HCT116 (cell line): ENCODE measurements around the gene TIGD4. TPM values are rescaled to one million over a fixed set of nuclear protein-coding genes. Genes with fewer than 3 reads are reported as not detected.

Experiments used
- ATAC-seq: fragments of 200-7000 bp; cut with Tn5 transposase; 2 replicates; pipeline ENCODE4 v1.9.1; 2020; ENCODE audit warnings: mild to moderate bottlenecking, moderate library complexity
- BruUV-seq: library from RNA; stranded (reverse); fragments of 400-500 nt; replicated peaks from 2 replicates; lab custom pipeline; 2021; lab: Mats Ljungman, UMichigan
- CTCF ChIA-PET: fragments of 300-600 bp; sonication (Branson Sonifier 250); formaldehyde crosslinking; loops from one replicate; lab custom pipeline; 2021; ENCODE audit warnings: antibody characterized with exemption; lab: Charles Lee
- POLR2A ChIA-PET: fragments of 300-600, 350-600 bp; sonication (Branson Sonifier 250); formaldehyde crosslinking; loops from one replicate; lab custom pipeline; 2021; ENCODE audit warnings: antibody characterized with exemption; lab: Charles Lee
- RAD21 ChIA-PET, 2 experiments: fragments of 300-600 bp; sonication (Branson Sonifier 250); formaldehyde crosslinking; loops; one replicate each; lab custom pipeline; 2023; ENCODE audit warnings: low total read pairs in 2 of 2; ENCODE audit not compliant: uncharacterized antibody in 2 of 2, unreplicated experiment in 2 of 2, low non-redundant PET in 1 of 2; lab: Charles Lee
- DNase-seq: peaks from one replicate; pipeline ENCODE4 v3.0.0-alpha.2; 2010; ENCODE audit warnings: low read depth, low spot score
- H2AFZ ChIP-seq: fragments of 200-600 bp; shearing (Covaris generic), sonication (generic); 2 replicates; pipeline ENCODE4 v1.6.1; 2017; ENCODE audit warnings: low read depth, mixed run types, mixed read lengths, antibody characterized with exemption, low read length; ENCODE audit not compliant: poor library complexity, severe bottlenecking
- H3K27ac ChIP-seq: 2 replicates; pipeline ENCODE4 v1.5.1; 2012; ENCODE audit warnings: low read depth, low read length
- H3K27me3 ChIP-seq: fragments of 200-600 bp; sonication (generic); 2 replicates; pipeline ENCODE4 v1.6.1; 2016; ENCODE audit warnings: mixed run types, low read length, mixed read lengths; ENCODE audit not compliant: insufficient read depth
- H3K36me3 ChIP-seq, 2 experiments: fragments of 200-500 bp in 1 of 2; fragments of 200-600 bp in 1 of 2; sonication (Bioruptor generic) in 1 of 2; sonication (generic) in 1 of 2; 2 replicates each; pipeline versions ENCODE4 v1.5.1 to v1.6.1; 2014 to 2016; ENCODE audit warnings: low read length in 2 of 2, inconsistent platforms in 1 of 2, mixed read lengths in 1 of 2, mixed run types in 1 of 2; ENCODE audit not compliant: insufficient read depth in 2 of 2, control insufficient read depth in 1 of 2
- H3K4me1 ChIP-seq, 2 experiments: fragments of 200-600 bp in 1 of 2; sonication (generic) in 1 of 2; 2 replicates each; pipeline versions ENCODE4 v1.5.1 to v1.6.1; 2012 to 2017; ENCODE audit warnings: low read length in 2 of 2, inconsistent platforms in 1 of 2, mild to moderate bottlenecking in 1 of 2, mixed read lengths in 1 of 2, mixed run types in 1 of 2, moderate library complexity in 1 of 2; ENCODE audit not compliant: insufficient read depth in 2 of 2, control insufficient read depth in 1 of 2
- H3K4me2 ChIP-seq: fragments of 200-600 bp; sonication (generic); 2 replicates; pipeline ENCODE4 v1.6.1; 2017; ENCODE audit warnings: mixed run types, low read length, mixed read lengths
- H3K4me3 ChIP-seq, 2 experiments: fragments of 200-600 bp in 1 of 2; sonication (generic) in 1 of 2; replicated peaks in 1 of 2; 2 replicates each; pipeline ENCODE4 v1.5.1; 2011 to 2016; ENCODE audit warnings: low read length in 2 of 2, control low read depth in 1 of 2, low read depth in 1 of 2, mild to moderate bottlenecking in 1 of 2, mixed read lengths in 1 of 2, mixed run types in 1 of 2
- H3K79me2 ChIP-seq: fragments of 200-600 bp; sonication (generic); 2 replicates; pipeline ENCODE4 v1.6.1; 2017; ENCODE audit warnings: mild to moderate bottlenecking, mixed run types, low read length, moderate library complexity, mixed read lengths; ENCODE audit not compliant: insufficient read depth
- H3K9ac ChIP-seq: fragments of 200-600 bp; sonication (generic); 2 replicates; pipeline ENCODE4 v1.6.1; 2016; ENCODE audit warnings: low read length, mixed read lengths
- H3K9me2 ChIP-seq: fragments of 200-600 bp; sonication (generic), shearing (Covaris generic); 2 replicates; pipeline ENCODE4 v1.6.1; 2017; ENCODE audit warnings: mixed run types, mild to moderate bottlenecking, moderate library complexity; ENCODE audit not compliant: insufficient read depth
- H3K9me3 ChIP-seq, 2 experiments: fragments of 200-500 bp in 1 of 2; fragments of 200-600 bp in 1 of 2; sonication (Bioruptor generic) in 1 of 2; sonication (generic) in 1 of 2; 2 replicates each; pipeline ENCODE4 v1.6.1; 2014 to 2017; ENCODE audit warnings: low read length in 2 of 2, mixed read lengths in 2 of 2, inconsistent platforms in 1 of 2, low read depth in 1 of 2, mild to moderate bottlenecking in 1 of 2, mixed run types in 1 of 2, moderate library complexity in 1 of 2; ENCODE audit not compliant: control insufficient read depth in 1 of 2, insufficient read depth in 1 of 2
- H4K20me1 ChIP-seq: fragments of 200-600 bp; sonication (generic), shearing (Covaris generic); 2 replicates; pipeline ENCODE4 v1.6.1; 2017; ENCODE audit warnings: mixed run types, mild to moderate bottlenecking, moderate library complexity; ENCODE audit not compliant: insufficient read depth
- ATF3 ChIP-seq: IDR thresholded peaks from 2 replicates; pipeline ENCODE4 v1.6.1; 2012
- CEBPB ChIP-seq: IDR thresholded peaks from 2 replicates; pipeline ENCODE4 v1.6.1; 2012; ENCODE audit warnings: low read depth
- CTCF ChIP-seq, 3 experiments: fragments of 200-600 bp in 1 of 3; sonication (generic) in 1 of 3; IDR thresholded peaks in 2 of 3; conservative IDR thresholded peaks in 1 of 3; 2 replicates each; pipeline ENCODE4 v1.5.1; 2012 to 2017; ENCODE audit warnings: low read depth in 2 of 3, low read length in 2 of 3, antibody characterized with exemption in 1 of 3, borderline replicate concordance in 1 of 3, control low read depth in 1 of 3, mild to moderate bottlenecking in 1 of 3, mixed read lengths in 1 of 3, mixed run types in 1 of 3, moderate library complexity in 1 of 3; ENCODE audit not compliant: insufficient read depth in 1 of 3
- FOSL1 ChIP-seq: IDR thresholded peaks from 2 replicates; pipeline ENCODE4 v1.6.1; 2012; ENCODE audit warnings: low read depth
- JUND ChIP-seq: IDR thresholded peaks from 2 replicates; pipeline ENCODE4 v1.6.1; 2012
- POLR2A ChIP-seq: IDR thresholded peaks from 2 replicates; pipeline ENCODE4 v1.7.0; 2011; ENCODE audit warnings: borderline replicate concordance; ENCODE audit not compliant: insufficient read depth, insufficient read length; ENCODE audit errors: extremely low read depth
- POLR2AphosphoS5 ChIP-seq: IDR thresholded peaks from 2 replicates; pipeline ENCODE4 v1.6.1; 2011; ENCODE audit warnings: mild to moderate bottlenecking, low read depth, low read length, moderate library complexity
- RAD21 ChIP-seq: IDR thresholded peaks from 2 replicates; pipeline ENCODE4 v1.6.1; 2012; ENCODE audit warnings: low read depth, mild to moderate bottlenecking
- ZNF274 ChIP-seq: fragments of 200-500 bp; sonication (Bioruptor generic); IDR thresholded peaks from 2 replicates; pipeline ENCODE4 v1.6.1; 2014; ENCODE audit warnings: mild to moderate bottlenecking, low read depth, low read length, inconsistent platforms
- intact Hi-C: fragments of 100-400 bp; cut with micrococcal nuclease; formaldehyde crosslinking; loops from 2 replicates; pipeline ENCODE4 v1.10.0; 2022
- total RNA-seq: library from RNA; stranded (reverse); gene quantifications from one replicate; pipeline ENCODE4 v1.2.1, GENCODE V29; 2021; ENCODE audit not compliant: unreplicated experiment
- TF ChIP-seq, protein P1 (sequence below): IDR thresholded peaks from 2 replicates; pipeline ENCODE4 v1.6.1; 2012; ENCODE audit warnings: low read depth

The TIGD4 gene
- total RNA-seq, 1 experiment from 2014 or later: 0.42 TPM

DNA sequence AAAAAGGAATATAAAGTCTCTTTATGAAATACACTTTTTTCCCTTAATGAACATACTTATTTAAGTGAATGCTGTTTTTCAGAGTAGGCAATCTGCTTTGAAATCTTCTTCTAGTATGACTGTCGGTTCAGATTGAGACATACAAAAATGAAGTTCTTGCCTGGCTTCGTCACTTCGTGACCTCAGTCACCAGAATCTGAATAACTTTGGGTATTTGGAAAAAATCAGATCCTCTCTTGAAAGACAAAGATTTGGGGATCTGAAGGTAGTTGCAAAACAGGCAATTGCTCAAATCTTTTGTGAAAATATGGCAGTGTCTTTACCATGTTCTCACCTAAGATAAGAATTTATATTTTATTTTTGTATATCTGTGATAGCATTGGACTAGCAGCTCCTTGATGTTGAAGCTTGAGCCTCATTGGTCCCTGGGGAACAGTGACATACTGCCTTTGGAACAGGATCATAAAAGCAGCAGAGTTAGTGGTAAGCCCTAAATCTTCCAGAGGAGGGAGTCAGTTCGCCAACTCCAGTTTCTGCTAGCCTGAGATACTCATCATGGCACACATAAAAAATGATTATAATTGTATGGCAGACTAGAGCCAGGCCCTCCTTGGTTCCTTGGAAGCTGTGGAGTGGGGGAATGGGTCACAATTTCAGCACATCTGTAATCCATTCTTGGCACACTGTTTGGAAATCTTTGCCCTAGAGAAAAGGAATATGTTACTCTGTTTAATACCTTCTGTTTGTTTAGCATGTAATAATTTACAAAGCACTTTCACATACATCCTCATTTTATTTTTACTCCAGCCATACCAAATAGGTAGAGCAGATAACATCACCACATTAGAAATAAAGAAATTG is 5.2 kb upstream of the TIGD4 start:
- Histone ChIP-seq H3K36me3 (no peaks in the 10 kb centered on the region), H3K4me1 (peaks cover 0 to 8% of the 10 kb centered on the region in 2 experiments; a peak in 2 of 4 replicates), H3K79me2 (peaks cover 94% of the 10 kb centered on the region), H4K20me1 (no peaks in the 10 kb centered on the region; the same call in 1 of the 2 replicates), H3K9me3 (no peaks in the 10 kb centered on the region), H3K27ac (no peak overlapping the region), H3K4me2 (no peak overlapping the region), H3K4me3 (no peak overlapping the region), H3K27me3 (no peaks in the 10 kb centered on the region), H3K9me2 (no peaks in the 10 kb centered on the region), H3K9ac (no peak overlapping the region), H2AFZ (no peak overlapping the region)
- DNase-seq: peak; percentile 45
- ChIA-PET CTCF (interaction anchor here (0.6 to 1.2 kb wide), 2 partner anchors 298 to 344 kb away, joined by 3 read pairs; no protein-coding TSS in a partner anchor), RAD21 (no interaction called here), POLR2A (no interaction called here)
- intact Hi-C loops: no loop called here
- peak; percentile 44 for ATAC-seq
- TF ChIP-seq RAD21: peak; percentile 29; the same call in 1 of the 2 replicates
- TF ChIP-seq CTCF (IDR thresholded peaks at IDR 0.05 in 2 of 3, conservative IDR thresholded peaks at IDR 0.05 in 1 of 3; ENCODE audit: borderline replicate concordance in 1 of 3, insufficient read depth in 1 of 3, low read depth in 2 of 3, low read length in 2 of 3): no peak
- no TSS peak for BruUV-seq

DNA sequence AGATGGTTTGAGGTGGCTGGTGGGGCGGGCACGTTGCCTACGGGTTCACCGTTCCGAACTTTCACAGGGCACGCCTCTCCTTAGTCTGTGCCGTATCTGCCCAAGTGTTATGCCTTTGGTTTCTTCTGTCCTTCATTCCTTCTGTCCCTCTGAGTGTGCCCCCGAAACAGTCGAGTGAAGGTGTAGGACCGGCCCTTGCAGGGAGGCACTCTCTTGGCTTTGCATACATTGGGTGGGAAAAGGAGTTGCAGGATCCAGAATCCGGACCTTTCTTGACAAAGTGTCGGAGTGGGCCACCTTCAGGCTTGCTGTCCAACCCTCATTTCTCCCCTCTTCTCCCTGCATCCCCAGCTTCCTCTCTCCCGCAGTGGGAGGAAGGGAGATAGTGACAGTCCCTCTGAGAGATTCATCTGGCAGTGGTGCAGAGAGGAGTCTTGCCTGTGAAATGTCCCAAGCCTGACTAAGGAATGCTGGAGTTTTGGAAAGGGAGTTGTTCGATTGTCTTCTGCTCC is 793 bp upstream of the TIGD4 start:
- Histone ChIP-seq H3K36me3 (no peaks in the 10 kb centered on the region), H3K79me2 (peaks cover 52% of the 10 kb centered on the region), H3K9me3 (no peaks in the 10 kb centered on the region), H2AFZ (no peak overlapping the region), H3K27me3 (no peaks in the 10 kb centered on the region), H3K4me2 (peak overlapping the region; percentile 91), H3K9me2 (no peaks in the 10 kb centered on the region), H3K27ac (peak overlapping the region; percentile 68), H4K20me1 (no peaks in the 10 kb centered on the region; the same call in 1 of the 2 replicates), H3K9ac (peak overlapping the region; percentile 86), H3K4me3 (peak overlapping the region; percentile 78 to 92), H3K4me1 (peaks cover 5 to 21% of the 10 kb centered on the region in 2 experiments; a peak in 3 of 4 replicates)
- ChIA-PET CTCF (no interaction called here), RAD21 (no interaction called here), POLR2A (interaction anchor here (1.4 kb wide), 1 partner anchor 13 kb away, joined by 3 read pairs; no protein-coding TSS in a partner anchor)
- DNase-seq (no peak), ATAC-seq (peak; percentile 1)
- TSS peak; percentile 75 for BruUV-seq
- intact Hi-C loops: no loop called here
- no peak for TF ChIP-seq JUND
- TF ChIP-seq FOSL1: no peak
- TF ChIP-seq, protein P1, sequence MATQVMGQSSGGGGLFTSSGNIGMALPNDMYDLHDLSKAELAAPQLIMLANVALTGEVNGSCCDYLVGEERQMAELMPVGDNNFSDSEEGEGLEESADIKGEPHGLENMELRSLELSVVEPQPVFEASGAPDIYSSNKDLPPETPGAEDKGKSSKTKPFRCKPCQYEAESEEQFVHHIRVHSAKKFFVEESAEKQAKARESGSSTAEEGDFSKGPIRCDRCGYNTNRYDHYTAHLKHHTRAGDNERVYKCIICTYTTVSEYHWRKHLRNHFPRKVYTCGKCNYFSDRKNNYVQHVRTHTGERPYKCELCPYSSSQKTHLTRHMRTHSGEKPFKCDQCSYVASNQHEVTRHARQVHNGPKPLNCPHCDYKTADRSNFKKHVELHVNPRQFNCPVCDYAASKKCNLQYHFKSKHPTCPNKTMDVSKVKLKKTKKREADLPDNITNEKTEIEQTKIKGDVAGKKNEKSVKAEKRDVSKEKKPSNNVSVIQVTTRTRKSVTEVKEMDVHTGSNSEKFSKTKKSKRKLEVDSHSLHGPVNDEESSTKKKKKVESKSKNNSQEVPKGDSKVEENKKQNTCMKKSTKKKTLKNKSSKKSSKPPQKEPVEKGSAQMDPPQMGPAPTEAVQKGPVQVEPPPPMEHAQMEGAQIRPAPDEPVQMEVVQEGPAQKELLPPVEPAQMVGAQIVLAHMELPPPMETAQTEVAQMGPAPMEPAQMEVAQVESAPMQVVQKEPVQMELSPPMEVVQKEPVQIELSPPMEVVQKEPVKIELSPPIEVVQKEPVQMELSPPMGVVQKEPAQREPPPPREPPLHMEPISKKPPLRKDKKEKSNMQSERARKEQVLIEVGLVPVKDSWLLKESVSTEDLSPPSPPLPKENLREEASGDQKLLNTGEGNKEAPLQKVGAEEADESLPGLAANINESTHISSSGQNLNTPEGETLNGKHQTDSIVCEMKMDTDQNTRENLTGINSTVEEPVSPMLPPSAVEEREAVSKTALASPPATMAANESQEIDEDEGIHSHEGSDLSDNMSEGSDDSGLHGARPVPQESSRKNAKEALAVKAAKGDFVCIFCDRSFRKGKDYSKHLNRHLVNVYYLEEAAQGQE: no peak
- no peak for TF ChIP-seq POLR2A
- TF ChIP-seq CEBPB: no peak
- no peak for TF ChIP-seq ATF3
- TF ChIP-seq POLR2AphosphoS5: no peak
- no peak for TF ChIP-seq ZNF274
